Spleen (tissue), 7 donors: Measurements from ENCODE around the gene MAP2K1.

Source experiments
- CTCF ChIP-seq, 11 experiments: fragments of 200-600 bp in 7 of 11; fragments of 450-650 bp in 4 of 11; sonication (generic) in 4 of 11; IDR thresholded peaks in 8 of 11; conservative IDR thresholded peaks in 3 of 11; 1 replicate in 7 of 11; 2 replicates in 4 of 11; pipeline versions ENCODE4 v1.4.0 to v1.8.0; 2016 to 2021; ENCODE audit warnings: antibody characterized with exemption in 11 of 11, inconsistent platforms in 4 of 11, mild to moderate bottlenecking in 1 of 11
- POLR2A ChIP-seq, 3 donors: fragments of 450-650 bp; IDR thresholded peaks; one replicate each; pipeline ENCODE4 v1.5.1; 2017; ENCODE audit warnings: antibody characterized with exemption in 3 of 3, mild to moderate bottlenecking in 1 of 3
- POLR2AphosphoS5 ChIP-seq, 3 donors: sonication (generic); formaldehyde crosslinking; IDR thresholded peaks; one replicate each; pipeline ENCODE4 v1.5.1; 2017; ENCODE audit warnings: antibody characterized with exemption in 3 of 3
- donor health status: DM: no; HTN: no; CAD: no; lungs with moderate emphysema.
- donor health status: DM: no; HTN: no; CAD: no.
- donor health status: DM: no; HTN: no; CAD: no.

GRCh38 chr15:66483131-66483566 is 96.4 kb downstream of the MAP2K1 start:
- TF ChIP-seq POLR2A (IDR thresholded peaks at IDR 0.05): no peak
- TF ChIP-seq CTCF (IDR thresholded peaks at IDR 0.05 in 8 of 11, conservative IDR thresholded peaks at IDR 0.05 in 3 of 11): no peak
- TF ChIP-seq POLR2AphosphoS5 (IDR thresholded peaks at IDR 0.05): no peak
